GM15510 (cell line): Measurements from ENCODE around the gene GUCY2C.

ENCODE experiments used
- POLR2A ChIP-seq: IDR thresholded peaks from 3 replicates; pipeline ENCODE4 v1.6.1; 2011; ENCODE audit warnings: borderline replicate concordance; ENCODE audit not compliant: insufficient read length; ENCODE audit errors: extremely low read depth

The GUCY2C gene

GRCh38 chr12:14652483-14652882 lies 43.9 kb downstream of the GUCY2C start:
- no peak for TF ChIP-seq POLR2A

GRCh38 chr12:14651371-14651770 lies 45.0 kb downstream of the GUCY2C start:
- no peak for TF ChIP-seq POLR2A

GRCh38 chr12:14650789-14651188 lies 45.6 kb downstream of the GUCY2C start:
- no peak for TF ChIP-seq POLR2A

GRCh38 chr12:14647028-14647750 lies 49.2 kb downstream of the GUCY2C start:
- no peak for TF ChIP-seq POLR2A

- no peak for TF ChIP-seq POLR2A
Observed at GRCh38 chr12:14643251-14643650, 53.1 kb downstream of the GUCY2C start.

GRCh38 chr12:14638066-14638465 lies 58.3 kb downstream of the GUCY2C start:
- no peak for TF ChIP-seq POLR2A

- TF ChIP-seq POLR2A, result no peak
Observed at GRCh38 chr12:14635776-14636175, 60.6 kb downstream of the GUCY2C start.

GRCh38 chr12:14630793-14631192 lies 65.6 kb downstream of the GUCY2C start:
- TF ChIP-seq POLR2A, result no peak

- no peak for TF ChIP-seq POLR2A
Observed at GRCh38 chr12:14629832-14630710, 66.3 kb downstream of the GUCY2C start.

GRCh38 chr12:14628771-14629170 lies 67.6 kb downstream of the GUCY2C start:
- TF ChIP-seq POLR2A, result no peak

GRCh38 chr12:14621826-14622225 lies 74.6 kb downstream of the GUCY2C start:
- TF ChIP-seq POLR2A, result no peak

- TF ChIP-seq POLR2A, result no peak
Observed at GRCh38 chr12:14619741-14620501, 76.5 kb downstream of the GUCY2C start.

GRCh38 chr12:14618983-14619382 lies 77.4 kb downstream of the GUCY2C start:
- TF ChIP-seq POLR2A, result no peak

- no peak for TF ChIP-seq POLR2A
Observed at GRCh38 chr12:14614704-14615121, 81.7 kb downstream of the GUCY2C start.

- TF ChIP-seq POLR2A, result no peak
Observed at GRCh38 chr12:14613718-14614117, 82.7 kb downstream of the GUCY2C start.
